ENCODE measurements around the gene CDK5RAP3. TPM values are rescaled to one million over a fixed set of nuclear protein-coding genes. Genes with fewer than 3 reads are reported as not detected.

CDK5RAP3 gene
- total RNA-seq, 1 experiment from 2014 or later, result 149 TPM

GRCh38 chr17:47966079-47966519 lies 4.8 kb upstream of the CDK5RAP3 start:
- Histone ChIP-seq H4K91ac (ENCODE audit: insufficient read length, low read depth, low read length) (no peak overlapping the region), H3K4ac (ENCODE audit: low read depth, low read length) (no peak overlapping the region), H3K9ac (ENCODE audit: extremely low read depth, insufficient read length, low read length) (no peak overlapping the region), H3T11ph (ENCODE audit: low read length) (no peak overlapping the region), H3K9me3 (ENCODE audit: control insufficient read depth, low read depth, low read length) (no peaks in the 10 kb centered on the region), H3K14ac (ENCODE audit: insufficient read depth, low read length) (no peak overlapping the region), H2BK12ac (ENCODE audit: insufficient read length, low read depth, low read length) (no peak overlapping the region), H3K56ac (ENCODE audit: insufficient read length, low read depth, low read length) (no peak overlapping the region), H2BK5ac (ENCODE audit: insufficient read length, low read length) (no peak overlapping the region), H4K8ac (replicated peaks; ENCODE audit: insufficient read length, low read depth, low read length) (no peak overlapping the region), H3K27me3 (ENCODE audit: insufficient read depth, low read length) (no peaks in the 10 kb centered on the region), H2BK20ac (ENCODE audit: low read depth, low read length, poor library complexity, severe bottlenecking) (no peak overlapping the region), H3K4me2 (ENCODE audit: insufficient read depth, insufficient read length, low read length) (no peak overlapping the region), H3K23me2 (ENCODE audit: insufficient read length, low read depth, low read length, poor library complexity, severe bottlenecking) (peaks cover 2% of the 10 kb centered on the region), H4K20me1 (ENCODE audit: control insufficient read depth, insufficient read depth, insufficient read length) (no peaks in the 10 kb centered on the region), H3K79me2 (ENCODE audit: insufficient read depth, low read length) (no peaks in the 10 kb centered on the region), H4K5ac (ENCODE audit: insufficient read length, low read depth, low read length) (no peak overlapping the region), H2BK15ac (ENCODE audit: low read depth, low read length) (no peak overlapping the region), H3K27ac (ENCODE audit: insufficient read length, low read depth, low read length) (no peak overlapping the region), H2AK5ac (ENCODE audit: insufficient read length, low read length) (no peak overlapping the region), H2AFZ (ENCODE audit: low read length) (no peak overlapping the region), H3K23ac (ENCODE audit: insufficient read length, low read depth, low read length) (no peak overlapping the region), H3K18ac (ENCODE audit: insufficient read length, low read depth, low read length) (no peak overlapping the region), H3K4me1 (ENCODE audit: insufficient read depth, low read length) (no peaks in the 10 kb centered on the region), H2BK120ac (ENCODE audit: low read depth, low read length, poor library complexity, severe bottlenecking) (no peak overlapping the region), H3K79me1 (ENCODE audit: insufficient read depth, low read depth, low read length, poor library complexity, severe bottlenecking) (no peaks in the 10 kb centered on the region)
- no peak for DNase-seq
- no peak overlapping the region for H3K4me3 Mint-ChIP-seq
- H3K4me1 Mint-ChIP-seq, result peaks cover 6 to 8% of the 10 kb centered on the region in 2 experiments
- peak overlapping the region in 1 of 3 experiments; percentile 39; a peak in 2 of 7 replicates for H3K27ac Mint-ChIP-seq
- no CpG with 5 or more reads among the region's 1 CpG for WGBS (ENCODE audit: extremely low coverage, insufficient read length, low lambda C conversion rate)
- no peaks in the 10 kb centered on the region for H3K36me3 Mint-ChIP-seq (ENCODE audit: insufficient read depth in 1 of 3, low read depth in 3 of 3)
- TF ChIP-seq CTCF (conservative IDR thresholded peaks at IDR 0.05), result no peak
- H3K27me3 Mint-ChIP-seq (ENCODE audit: low read depth), result peaks cover 32% of the 10 kb centered on the region
- H3K9me3 Mint-ChIP-seq, result no peaks in the 10 kb centered on the region
